Peyer's patch (tissue), 4 donors: Measurements from ENCODE around the gene TDP1.

ENCODE experiments used
- CTCF ChIP-seq, 6 experiments: fragments of 450-650 bp in 4 of 6; fragments of 200-600 bp in 2 of 6; sonication (generic) in 1 of 6; IDR thresholded peaks; one replicate each; pipeline ENCODE4 v1.5.1; 2017 to 2019; ENCODE audit warnings: antibody characterized with exemption in 6 of 6, mild to moderate bottlenecking in 3 of 6, moderate library complexity in 1 of 6
- POLR2A ChIP-seq, 2 donors: fragments of 450-650 bp; IDR thresholded peaks; one replicate each; pipeline ENCODE4 v1.5.1; 2017; ENCODE audit warnings: antibody characterized with exemption in 2 of 2, mild to moderate bottlenecking in 2 of 2, moderate library complexity in 2 of 2

GRCh38 chr14:89926694-89927093, 29.0 kb upstream of the TDP1 start:
- no peak for TF ChIP-seq CTCF (IDR thresholded peaks at IDR 0.05)
- TF ChIP-seq POLR2A (IDR thresholded peaks at IDR 0.05), result no peak
